Stomach smooth muscle (tissue), 2 donors: ENCODE results near the gene DECR2.
A peak's percentile ranks its signal among the peaks of the same experiment; 100 is the strongest.

Source experiments
- H3K27ac ChIP-seq: one replicate; pipeline ENCODE4 v1.7.0; 2013; ENCODE audit warnings: mild to moderate bottlenecking, low read length, inconsistent platforms
- H3K27me3 ChIP-seq, 2 donors: one replicate each; pipeline ENCODE4 v1.7.0; 2013; ENCODE audit warnings: low read length in 2 of 2; ENCODE audit not compliant: insufficient read depth in 2 of 2, control insufficient read depth in 1 of 2
- H3K36me3 ChIP-seq, 2 donors: one replicate each; pipeline ENCODE4 v1.7.0; 2013; ENCODE audit warnings: low read length in 2 of 2; ENCODE audit not compliant: control insufficient read depth in 2 of 2, insufficient read depth in 2 of 2
- H3K4me1 ChIP-seq: one replicate; pipeline ENCODE4 v1.7.0; 2013; ENCODE audit warnings: low read length; ENCODE audit not compliant: control insufficient read depth, insufficient read depth
- H3K4me3 ChIP-seq, 2 donors: one replicate each; pipeline ENCODE4 v1.7.0; 2013; ENCODE audit warnings: low read length in 2 of 2
- H3K9ac ChIP-seq, 2 donors: one replicate each; pipeline ENCODE4 v1.7.0; 2013; ENCODE audit warnings: low read length in 2 of 2, mild to moderate bottlenecking in 1 of 2
- H3K9me3 ChIP-seq, 2 donors: one replicate each; pipeline ENCODE4 v1.7.0; 2013; ENCODE audit warnings: low read length in 2 of 2; ENCODE audit not compliant: control insufficient read depth in 2 of 2
- donor health status: healthy.
- donor health status: Pancreatic carcinoma.

The DECR2 gene

GRCh38 chr16:368388-369158 lies 33.1 kb upstream of the DECR2 start:
- H3K4me1 ChIP-seq = peaks cover 13% of the 10 kb centered on the region
- peaks cover 27 to 31% of the 10 kb centered on the region in 2 donors for H3K36me3 ChIP-seq
- H3K9ac ChIP-seq = no peak overlapping the region

DNA sequence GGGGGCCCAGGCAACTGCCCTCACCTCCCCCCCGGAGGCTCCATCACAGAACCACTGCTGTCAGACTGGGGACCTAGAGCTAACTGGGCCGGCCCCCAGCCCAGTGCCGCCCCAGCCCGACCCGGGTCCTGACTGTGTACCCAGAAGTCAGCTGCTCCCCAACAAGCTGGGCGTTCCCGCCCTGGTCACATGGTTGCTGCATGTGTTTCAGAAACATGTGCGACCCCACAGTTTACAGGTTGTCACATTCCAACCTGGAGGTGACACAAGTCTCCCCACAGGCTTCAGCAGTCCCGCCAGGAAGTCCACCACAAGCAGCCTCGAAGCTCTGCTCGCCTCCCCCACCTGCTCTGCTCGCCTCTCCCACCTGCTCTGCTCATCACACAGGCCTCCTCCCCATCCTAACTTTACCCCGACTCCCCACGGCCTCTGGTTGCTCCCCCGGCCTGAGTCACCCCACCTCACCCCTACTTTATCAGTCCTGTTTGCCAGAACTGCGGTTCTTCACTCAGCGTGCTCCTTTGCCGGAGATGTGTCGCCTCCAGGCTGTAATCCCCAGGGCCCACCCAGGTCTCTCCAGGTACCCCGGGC lies 32.3 kb upstream of the DECR2 start:
- peak overlapping the region in 1 of 2 donors; percentile 58 for H3K9ac ChIP-seq
- H3K27ac ChIP-seq = no peak overlapping the region

More at GRCh38 chr16:368388-369158, 33.1 kb upstream of the DECR2 start:
- Histone ChIP-seq H3K27me3 (peaks cover 4 to 7% of the 10 kb centered on the region in 2 donors), H3K27ac (no peak overlapping the region), H3K9me3 (no peaks in the 10 kb centered on the region), H3K4me3 (no peak overlapping the region)

GRCh38 chr16:369866-370436 lies 31.7 kb upstream of the DECR2 start:
- Histone ChIP-seq H3K9ac (peak overlapping the region; percentile 15 to 58), H3K27ac (no peak overlapping the region), H3K4me3 (peak overlapping the region in 1 of 2 donors; percentile 61), H3K36me3 (peaks cover 31 to 36% of the 10 kb centered on the region in 2 donors), H3K9me3 (no peaks in the 10 kb centered on the region), H3K27me3 (peaks cover 0 to under 1% of the 10 kb centered on the region in 2 donors), H3K4me1 (peaks cover 13% of the 10 kb centered on the region)

More for the DNA sequence above, 32.3 kb upstream of the DECR2 start:
- Histone ChIP-seq H3K4me1 (peaks cover 13% of the 10 kb centered on the region), H3K27me3 (peaks cover 3 to 6% of the 10 kb centered on the region in 2 donors), H3K36me3 (peaks cover 27 to 33% of the 10 kb centered on the region in 2 donors), H3K9me3 (no peaks in the 10 kb centered on the region), H3K4me3 (peak overlapping the region in 1 of 2 donors; percentile 61)

DNA sequence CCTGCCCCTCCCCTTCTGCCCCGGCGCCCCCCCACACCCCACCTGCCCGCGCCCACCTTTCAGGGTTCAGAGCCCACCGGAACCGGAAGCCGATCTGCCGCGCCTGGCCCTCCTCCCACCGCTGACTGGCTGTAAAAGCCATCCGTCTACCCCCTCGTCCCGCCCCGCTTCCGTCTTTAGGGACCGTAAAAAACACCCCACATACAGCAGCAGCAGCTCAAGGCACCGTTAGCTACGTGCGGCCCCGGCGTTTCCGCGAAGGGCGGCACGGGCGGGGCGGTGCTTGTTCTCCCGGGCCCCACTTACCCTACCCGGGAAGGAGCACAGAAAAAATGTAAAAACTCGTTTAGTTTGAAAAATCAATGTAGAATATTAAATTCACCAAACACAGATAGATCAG lies 31.2 kb upstream of the DECR2 start, which contains the start of gene MRPL28:
MRPL28 (minus strand) TSS at position 96 of the 400 bp plus-strand sequence. CDS start 320 bp downstream, outside the sequence.
- no peaks in the 10 kb centered on the region for H3K27me3 ChIP-seq
- peaks cover 34 to 39% of the 10 kb centered on the region in 2 donors for H3K36me3 ChIP-seq
- peaks cover 13% of the 10 kb centered on the region for H3K4me1 ChIP-seq
- peak within 1 kb of the TSS; percentile 53 for H3K27ac ChIP-seq
- no peaks in the 10 kb centered on the region for H3K9me3 ChIP-seq
- peak within 1 kb of the TSS in 1 of 2 donors; percentile 61 for H3K4me3 ChIP-seq
- peak within 1 kb of the TSS; percentile 58 to 62 for H3K9ac ChIP-seq

DNA sequence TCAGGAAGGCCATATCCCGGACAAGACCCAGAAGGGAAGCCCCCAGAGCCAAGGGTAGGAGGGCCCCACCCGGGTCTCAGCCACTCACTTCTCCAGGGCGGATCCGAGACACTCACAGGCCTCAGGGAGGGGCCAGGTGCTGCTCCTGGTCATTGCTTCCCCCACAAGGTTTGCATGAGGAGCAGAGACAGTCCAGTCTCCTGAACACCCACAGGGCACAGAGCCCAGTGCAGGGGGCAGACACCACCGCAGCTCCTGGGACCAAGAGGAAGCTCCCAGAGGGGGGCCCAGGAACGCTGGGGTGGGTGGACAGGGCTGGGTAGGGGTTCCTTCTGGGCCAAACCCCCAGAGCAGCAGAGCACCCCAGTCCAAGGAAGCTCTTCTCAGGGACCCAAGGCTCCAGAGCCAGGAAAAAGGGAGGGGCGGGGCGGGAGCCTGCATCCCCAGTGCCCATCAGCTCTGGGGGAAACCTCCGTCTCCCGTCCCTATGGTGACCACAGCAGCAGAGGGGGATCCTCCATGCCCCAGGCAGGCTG lies 30.6 kb upstream of the DECR2 start:
- Histone ChIP-seq H3K4me3 (no peak overlapping the region), H3K4me1 (peaks cover 13% of the 10 kb centered on the region), H3K27ac (peak overlapping the region; percentile 53), H3K9me3 (no peaks in the 10 kb centered on the region), H3K27me3 (no peaks in the 10 kb centered on the region), H3K9ac (peak overlapping the region; percentile 55 to 62), H3K36me3 (peaks cover 34 to 39% of the 10 kb centered on the region in 2 donors)

DNA sequence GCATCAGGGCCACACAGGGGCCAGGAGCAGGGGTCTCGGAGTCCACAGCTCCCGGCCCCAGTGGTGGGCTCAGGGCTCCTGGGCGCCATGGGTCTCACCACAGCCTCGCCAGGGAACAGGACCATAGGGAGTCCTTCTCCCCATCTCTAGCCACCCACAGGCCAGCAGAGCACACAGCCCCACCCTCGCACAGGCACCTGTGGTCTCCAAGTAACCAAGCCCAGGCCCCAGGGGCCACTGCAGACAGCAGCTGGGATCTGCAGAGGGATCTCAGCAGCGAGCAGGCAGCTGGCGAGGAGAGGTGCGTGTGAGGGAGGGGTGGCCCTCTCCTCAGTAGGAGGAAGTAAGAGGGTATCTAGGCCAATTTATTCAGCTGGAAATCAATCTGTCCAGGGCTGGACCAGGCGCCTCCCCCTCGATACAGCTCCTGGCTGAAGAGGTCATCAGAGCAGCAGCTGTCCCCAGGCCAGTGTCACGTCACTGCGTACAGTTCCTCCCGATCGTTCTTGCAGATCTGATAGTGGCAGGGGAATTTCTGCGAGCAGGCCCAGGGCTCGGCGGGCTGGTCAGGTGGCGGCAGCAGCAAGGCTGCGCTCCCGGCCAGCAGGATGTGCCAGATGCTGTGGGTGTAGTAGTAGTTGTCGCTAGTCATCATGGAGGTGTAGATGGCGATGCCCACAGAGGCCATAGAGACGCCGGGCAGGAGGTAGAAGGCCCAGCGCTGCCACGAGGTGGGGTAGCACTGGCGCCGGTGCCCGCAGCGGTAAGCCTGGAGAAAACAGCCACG lies 30.0 kb upstream of the DECR2 start:
- no peaks in the 10 kb centered on the region for H3K9me3 ChIP-seq
- peaks cover 30 to 37% of the 10 kb centered on the region in 2 donors for H3K36me3 ChIP-seq
- no peak overlapping the region for H3K27ac ChIP-seq
- H3K9ac ChIP-seq = no peak overlapping the region
- H3K4me3 ChIP-seq = no peak overlapping the region
- no peaks in the 10 kb centered on the region for H3K27me3 ChIP-seq
- peaks cover 13% of the 10 kb centered on the region for H3K4me1 ChIP-seq

DNA sequence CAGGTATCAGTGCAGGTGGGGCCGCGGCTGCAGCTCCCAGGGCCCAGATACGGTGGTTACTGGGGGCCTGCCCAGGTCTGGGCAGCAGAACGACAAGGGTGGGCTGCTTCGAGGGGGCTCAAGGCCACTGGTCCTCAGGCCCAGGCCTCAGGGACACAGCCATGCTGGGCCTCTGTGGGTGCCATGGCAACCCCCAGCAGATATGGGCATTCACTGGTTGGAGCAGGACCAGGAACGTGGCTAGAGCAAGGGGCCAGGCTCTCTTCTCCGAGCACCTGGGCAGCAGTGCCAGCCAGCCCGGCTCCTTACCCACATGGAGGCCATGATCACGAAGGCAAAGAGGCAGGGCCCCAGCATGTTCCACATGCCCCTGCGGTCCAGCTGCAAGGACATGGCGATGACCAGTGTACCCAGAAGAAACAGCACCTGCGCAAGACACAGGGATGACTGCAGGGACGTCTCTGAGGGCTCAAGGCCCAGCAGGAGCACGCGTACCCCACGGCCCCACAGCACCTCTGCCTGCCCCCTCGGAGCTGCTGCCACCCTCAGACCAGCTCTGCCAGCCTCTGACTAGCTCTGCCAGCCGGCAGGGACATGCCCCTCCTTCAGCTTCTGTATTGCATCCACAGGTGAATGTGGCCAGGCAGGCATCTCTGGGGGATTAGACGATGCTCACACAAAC lies 29.2 kb upstream of the DECR2 start:
- H3K4me1 ChIP-seq = peaks cover 13% of the 10 kb centered on the region
- H3K36me3 ChIP-seq = peaks cover 27 to 36% of the 10 kb centered on the region in 2 donors
- H3K4me3 ChIP-seq = no peak overlapping the region
- H3K9ac ChIP-seq = no peak overlapping the region
- H3K9me3 ChIP-seq = no peaks in the 10 kb centered on the region
- no peaks in the 10 kb centered on the region for H3K27me3 ChIP-seq
- no peak overlapping the region for H3K27ac ChIP-seq

- Histone ChIP-seq H3K27ac (no peak overlapping the region), H3K36me3 (peaks cover 20 to 29% of the 10 kb centered on the region in 2 donors), H3K4me1 (peaks cover 13% of the 10 kb centered on the region), H3K4me3 (no peak overlapping the region), H3K9me3 (no peaks in the 10 kb centered on the region), H3K27me3 (no peaks in the 10 kb centered on the region), H3K9ac (no peak overlapping the region)
These were observed 28.6 kb upstream of the DECR2 start for GRCh38 chr16:373020-373598.

- no peaks in the 10 kb centered on the region for H3K9me3 ChIP-seq
- H3K27me3 ChIP-seq = no peaks in the 10 kb centered on the region
- H3K4me3 ChIP-seq = no peak overlapping the region
- H3K36me3 ChIP-seq = peaks cover 16 to 21% of the 10 kb centered on the region in 2 donors
- H3K9ac ChIP-seq = no peak overlapping the region
- no peak overlapping the region for H3K27ac ChIP-seq
- H3K4me1 ChIP-seq = peaks cover 13% of the 10 kb centered on the region
These were observed 27.7 kb upstream of the DECR2 start for GRCh38 chr16:373848-374615.
